Activated naive CD4-positive, alpha-beta T cell treated with anti-CD3 and anti-CD28 coated beads, Interleukin-2, amount 50 U/mL, for 16 hours (primary cell): Measurements from ENCODE around the gene OSBPL7.
A peak's percentile ranks its signal among the peaks of the same experiment; 100 is the strongest.

Experiments
- DNase-seq: peaks from one replicate; pipeline ENCODE4 v3.0.0-alpha.2; 2020

OSBPL7 gene

GRCh38 chr17:47847341-47848197 is 26.0 kb upstream of the OSBPL7 start:
- DNase-seq = peak; percentile 30

GRCh38 chr17:47846716-47847340 is 25.2 kb upstream of the OSBPL7 start:
- DNase-seq = no peak

GRCh38 chr17:47845716-47846075 is 24.1 kb upstream of the OSBPL7 start:
- DNase-seq = no peak

- DNase-seq = no peak
These were observed 23.5 kb upstream of the OSBPL7 start for GRCh38 chr17:47844814-47845715.

GRCh38 chr17:47844227-47844626 is 22.6 kb upstream of the OSBPL7 start:
- DNase-seq = no peak

GRCh38 chr17:47843391-47843730 is 21.8 kb upstream of the OSBPL7 start:
- no peak for DNase-seq

GRCh38 chr17:47841488-47842291 is 20.1 kb upstream of the OSBPL7 start:
- DNase-seq = no peak

GRCh38 chr17:47840742-47841487 is 19.3 kb upstream of the OSBPL7 start, which contains the start of gene SCRN2:
SCRN2 (minus strand) TSS chr17:47841273; CDS start chr17:47840843, 430 bp downstream.
- peak; percentile 85 for DNase-seq

- DNase-seq = no peak
These were observed 18.6 kb upstream of the OSBPL7 start for GRCh38 chr17:47840001-47840741.

- DNase-seq = no peak
These were observed 17.5 kb upstream of the OSBPL7 start for GRCh38 chr17:47839071-47839470.

- no peak for DNase-seq
These were observed 17.0 kb upstream of the OSBPL7 start for GRCh38 chr17:47838636-47839035.

GRCh38 chr17:47837401-47838039 is 15.9 kb upstream of the OSBPL7 start:
- DNase-seq = no peak

- no peak for DNase-seq
These were observed 15.0 kb upstream of the OSBPL7 start for GRCh38 chr17:47836601-47837000.

GRCh38 chr17:47834756-47835155 is 13.2 kb upstream of the OSBPL7 start:
- no peak for DNase-seq

GRCh38 chr17:47831934-47832327 is 10.3 kb upstream of the OSBPL7 start:
- no peak for DNase-seq

- peak; percentile 93 for DNase-seq
These were observed 9.7 kb upstream of the OSBPL7 start, which contains the start of the genes LRRC46 and MRPL10 for GRCh38 chr17:47831003-47831933. LRRC46 (plus strand) TSS chr17:47831670; CDS start chr17:47831990, 320 bp downstream. MRPL10 (minus strand) TSS chr17:47831541; CDS start chr17:47831511, 30 bp downstream.

- DNase-seq = no peak
These were observed 8.9 kb upstream of the OSBPL7 start for GRCh38 chr17:47830396-47831002.

GRCh38 chr17:47829870-47830269 is 8.3 kb upstream of the OSBPL7 start:
- no peak for DNase-seq

GRCh38 chr17:47823519-47823918 is 1.9 kb upstream of the OSBPL7 start:
- DNase-seq = no peak
